Pancreas (tissue), 10 donors: Measurements from ENCODE around the gene SHISAL2B. TPM values are rescaled to one million over a fixed set of nuclear protein-coding genes. Genes with fewer than 3 reads are reported as not detected.
"Not testable (repeated sequence)": the region's sequence is repeated elsewhere in the genome, so short reads cannot be mapped to it uniquely, and the experiment has no call there.

Experiments used
- ATAC-seq, 4 donors: fragments of 200-7000 bp; cut with Tn5 transposase; one replicate each; pipeline versions ENCODE4 v1.8.0 to v1.9.1; 2020; ENCODE audit warnings: mild to moderate bottlenecking in 4 of 4, moderate library complexity in 4 of 4
- DNase-seq, 6 donors: peaks; one replicate each; pipeline ENCODE4 v3.0.0-alpha.2; 2020
- FAIRE-seq: peaks from 2 replicates; lab custom pipeline; 2012; peaks lifted over from hg19 to GRCh38; lab: Jason Lieb, UNC
- H3K27ac ChIP-seq, 4 donors: fragments of 200-600 bp; sonication (generic); 1 replicate in 3 of 4; 2 replicates in 1 of 4; pipeline versions ENCODE4 v1.5.0 to v1.8.0; 2020
- H3K27me3 ChIP-seq, 4 donors: fragments of 200-600 bp; one replicate each; pipeline ENCODE4 v1.8.0; 2021
- H3K36me3 ChIP-seq, 3 donors: fragments of 200-600 bp; sonication (generic) in 1 of 3; one replicate each; pipeline versions ENCODE4 v1.5.0 to v1.8.0; 2020 to 2021
- H3K4me1 ChIP-seq, 3 donors: fragments of 200-600 bp; one replicate each; pipeline ENCODE4 v1.8.0; 2021
- H3K4me3 ChIP-seq, 4 donors: fragments of 200-600 bp; sonication (generic) in 2 of 4; one replicate each; pipeline versions ENCODE4 v1.5.0 to v1.8.0; 2020 to 2021
- H3K9me3 ChIP-seq, 4 donors: fragments of 200-600 bp; one replicate each; pipeline ENCODE4 v1.8.0; 2021
- WGBS, 2 donors: extraction: QIAGEN DNeasy Blood & Tissue Kit; methylation state at CpG; one replicate each; pipeline ENCODE4 v1.1.7; 2013; 5-methylcytosine and 5-hydroxymethylcytosine counted together
- intact Hi-C, 3 donors: fragments of 100-400 bp; cut with DNase I; formaldehyde crosslinking; loops; one replicate each; pipeline versions ENCODE4 v1.11.1 to v1.14.2; 2022
- polyA plus RNA-seq, 2 donors: library from polyadenylated mRNA; stranded (reverse); fragments of 200-250 nt; gene quantifications; one replicate each; pipeline ENCODE4 v1.2.3, GENCODE V29; 2013
- total RNA-seq, 6 donors: library from RNA; stranded (reverse); fragmentation: NEBNext Ultra II Directional in 4 of 6; extraction: Animal tissue kit (Norgen Biotek cat#: 25700) in 4 of 6; gene quantifications; one replicate each; pipeline versions ENCODE4 v1.2.1 to v1.2.4, GENCODE V29; 2021 to 2023
- TF ChIP-seq, protein P1 (sequence below), 4 donors: fragments of 200-600 bp; sonication (generic) in 3 of 4; IDR thresholded peaks; one replicate each; pipeline versions ENCODE4 v1.5.0 to v1.8.0; 2021; ENCODE audit warnings: antibody characterized with exemption in 4 of 4
- donor health status: healthy with polysubstance abuse.
- donor health status: DM: no; HTN: no; CAD: no; lungs with moderate emphysema.
- donor health status: DM: no; HTN: no; CAD: no.
- donor health status: control.
- donor health status: control.
- donor health status: Bipolar disorder and iron deficiency.
- donor health status: DM: yes; HTN: yes; CAD: no.
- donor health status: DM: no; HTN: no; CAD: no.
- donor health status: DM: no; HTN: no; CAD: no.
- donor health status: DM: yes; HTN: yes; CAD: no.

The SHISAL2B gene
- total and polyA plus RNA-seq, 8 donors, result 1.2 to 69.8 (median 2.7) TPM

DNA sequence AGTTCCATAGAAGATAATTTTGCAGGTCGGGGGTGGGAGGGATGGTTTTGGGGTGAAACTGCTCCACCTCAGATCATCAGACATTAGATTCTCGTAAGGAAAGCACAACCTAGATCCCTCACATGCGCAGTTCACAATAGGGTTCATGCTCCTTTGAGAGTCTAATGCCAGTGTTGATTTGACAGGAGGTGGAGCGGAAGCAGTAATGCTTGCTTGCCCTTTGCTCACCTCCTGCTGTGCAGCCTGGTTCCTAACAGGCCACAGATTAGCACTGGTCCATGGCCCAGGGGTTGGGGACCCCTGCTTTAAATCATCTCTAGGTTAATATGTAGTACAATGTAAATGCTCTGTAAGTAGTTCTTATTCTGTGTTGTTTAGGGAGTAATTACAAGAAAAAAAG is 10.5 kb downstream of the SHISAL2B start:
- Histone ChIP-seq H3K4me3 (no peak overlapping the region), H3K9me3 (no peaks in the 10 kb centered on the region), H3K27ac (no peak overlapping the region), H3K27me3 (no peaks in the 10 kb centered on the region), H3K4me1 (no peaks in the 10 kb centered on the region), H3K36me3 (no peaks in the 10 kb centered on the region)
- WGBS, 2 donors, result 74 to 83% methylated on average over 4 of the region's 4 CpGs
- DNase-seq (no peak), FAIRE-seq (no peak), ATAC-seq (no peak)
- TF ChIP-seq, protein P1, sequence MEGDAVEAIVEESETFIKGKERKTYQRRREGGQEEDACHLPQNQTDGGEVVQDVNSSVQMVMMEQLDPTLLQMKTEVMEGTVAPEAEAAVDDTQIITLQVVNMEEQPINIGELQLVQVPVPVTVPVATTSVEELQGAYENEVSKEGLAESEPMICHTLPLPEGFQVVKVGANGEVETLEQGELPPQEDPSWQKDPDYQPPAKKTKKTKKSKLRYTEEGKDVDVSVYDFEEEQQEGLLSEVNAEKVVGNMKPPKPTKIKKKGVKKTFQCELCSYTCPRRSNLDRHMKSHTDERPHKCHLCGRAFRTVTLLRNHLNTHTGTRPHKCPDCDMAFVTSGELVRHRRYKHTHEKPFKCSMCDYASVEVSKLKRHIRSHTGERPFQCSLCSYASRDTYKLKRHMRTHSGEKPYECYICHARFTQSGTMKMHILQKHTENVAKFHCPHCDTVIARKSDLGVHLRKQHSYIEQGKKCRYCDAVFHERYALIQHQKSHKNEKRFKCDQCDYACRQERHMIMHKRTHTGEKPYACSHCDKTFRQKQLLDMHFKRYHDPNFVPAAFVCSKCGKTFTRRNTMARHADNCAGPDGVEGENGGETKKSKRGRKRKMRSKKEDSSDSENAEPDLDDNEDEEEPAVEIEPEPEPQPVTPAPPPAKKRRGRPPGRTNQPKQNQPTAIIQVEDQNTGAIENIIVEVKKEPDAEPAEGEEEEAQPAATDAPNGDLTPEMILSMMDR (IDR thresholded peaks at IDR 0.05), result no peak
- intact Hi-C loops, result no loop called here

DNA sequence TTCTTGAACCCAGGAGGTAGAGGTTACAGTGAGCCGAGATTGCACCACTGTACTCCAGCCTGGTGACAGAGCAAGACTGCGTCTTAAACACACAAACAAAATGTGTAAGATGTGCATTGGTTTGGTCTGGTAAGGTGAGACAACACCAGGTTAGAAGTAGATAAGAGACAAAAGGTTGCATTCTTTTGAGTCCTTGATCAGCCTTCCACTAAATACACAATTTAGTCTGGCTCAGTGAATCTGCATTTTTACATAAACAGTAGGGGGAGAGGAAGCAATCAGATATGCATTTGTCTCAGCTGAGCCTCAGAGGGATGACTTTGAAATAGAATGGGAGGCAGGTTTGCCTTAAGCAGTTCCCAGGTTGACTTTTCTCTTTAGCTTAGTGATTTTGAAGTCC is 15.8 kb downstream of the SHISAL2B start:
- H3K4me3 ChIP-seq, H3K27ac ChIP-seq, H3K4me1 ChIP-seq, H3K9me3 ChIP-seq, FAIRE-seq, intact Hi-C loops, H3K27me3 ChIP-seq, DNase-seq, ATAC-seq, H3K36me3 ChIP-seq: not testable (repeated sequence)
- 37 to 38% methylated on average over 2 of the region's 2 CpGs for WGBS, 2 donors

DNA sequence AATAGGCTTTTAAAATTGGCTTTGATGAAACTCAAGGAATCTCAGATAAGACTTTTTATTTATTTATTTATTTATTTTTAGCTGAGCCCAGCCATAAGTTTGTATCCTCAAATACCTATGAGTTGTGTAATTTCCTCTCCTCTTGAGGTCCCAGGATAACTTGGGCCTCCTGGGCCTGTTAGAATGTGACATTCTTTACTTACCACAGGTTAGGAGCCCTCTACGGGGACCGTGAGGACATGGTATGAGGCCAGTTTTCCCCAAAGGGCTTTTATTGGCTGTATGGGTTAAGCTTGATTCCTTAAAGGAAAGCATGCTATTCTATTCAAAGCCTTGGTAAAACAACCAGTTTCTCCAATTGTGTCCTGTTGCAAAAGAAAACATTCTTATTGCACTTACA is 16.9 kb downstream of the SHISAL2B start:
- intact Hi-C loops, result no loop called here

DNA sequence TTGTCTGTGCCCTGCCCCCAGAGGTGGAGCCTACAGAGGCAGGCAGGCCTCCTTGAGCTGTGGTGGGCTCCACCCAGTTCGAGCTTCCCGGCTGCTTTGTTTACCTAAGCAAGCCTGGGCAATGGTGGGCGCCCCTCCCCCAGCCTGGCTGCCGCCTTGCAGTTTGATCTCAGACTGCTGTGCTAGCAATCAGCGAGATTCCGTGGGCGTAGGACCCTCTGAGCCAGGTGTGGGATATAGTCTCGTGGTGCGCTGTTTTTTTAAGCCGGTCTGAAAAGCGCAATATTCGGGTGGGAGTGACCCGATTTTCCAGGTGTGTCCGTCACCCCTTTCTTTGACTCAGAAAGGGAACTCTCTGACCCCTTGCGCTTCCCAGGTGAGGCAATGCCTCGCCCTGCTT is 24.2 kb downstream of the SHISAL2B start:
- H3K27ac ChIP-seq, H3K4me3 ChIP-seq, H3K4me1 ChIP-seq, DNase-seq, H3K36me3 ChIP-seq, H3K9me3 ChIP-seq, ATAC-seq, FAIRE-seq, H3K27me3 ChIP-seq, intact Hi-C loops: not testable (repeated sequence)
- WGBS, 2 donors, result 77 to 90% methylated on average over 9 to 12 of the region's 16 CpGs

More for the DNA sequence above, 16.9 kb downstream of the SHISAL2B start:
- TF ChIP-seq, protein P1 (IDR thresholded peaks at IDR 0.05), result no peak
- DNase-seq (no peak), ATAC-seq (no peak), FAIRE-seq (no peak)
- no peaks in the 10 kb centered on the region for H3K4me1 ChIP-seq
- H3K36me3 ChIP-seq, result no peaks in the 10 kb centered on the region
- no peaks in the 10 kb centered on the region for H3K27me3 ChIP-seq
- no peak overlapping the region for H3K4me3 ChIP-seq
- WGBS, 2 donors, result 86 to 88% methylated on average over 2 of the region's 2 CpGs
- H3K9me3 ChIP-seq, result no peaks in the 10 kb centered on the region
- H3K27ac ChIP-seq, result no peak overlapping the region

DNA sequence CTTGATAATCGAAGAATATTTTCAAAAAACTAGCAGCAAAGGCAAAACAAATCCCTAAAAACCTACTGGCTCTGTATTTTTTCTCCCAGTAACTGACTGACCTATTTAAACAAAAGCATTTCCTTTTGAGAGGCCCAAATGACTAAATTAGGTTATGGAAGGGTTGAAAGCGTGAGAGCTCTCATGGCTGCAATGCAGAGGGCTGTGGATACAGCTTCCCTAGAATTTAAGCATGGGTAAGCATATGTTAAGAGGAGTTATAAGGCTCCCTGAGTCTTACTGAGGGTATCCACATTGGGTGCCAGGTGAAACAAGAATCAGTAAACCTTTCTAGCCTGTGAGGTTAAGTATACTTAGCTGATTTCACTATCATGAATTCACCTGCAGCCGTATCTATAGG is 32.3 kb downstream of the SHISAL2B start:
- H3K4me3 ChIP-seq, result no peak overlapping the region
- ATAC-seq (no peak), FAIRE-seq (no peak), DNase-seq (no peak)
- H3K36me3 ChIP-seq, result peaks cover 0 to 5% (median 1%) of the 10 kb centered on the region in 3 donors
- TF ChIP-seq, protein P1 (IDR thresholded peaks at IDR 0.05), result no peak
- H3K9me3 ChIP-seq, result no peaks in the 10 kb centered on the region
- intact Hi-C loops, result no loop called here
- 95 to 96% methylated on average over 3 of the region's 3 CpGs for WGBS, 2 donors
- no peaks in the 10 kb centered on the region for H3K4me1 ChIP-seq
- H3K27me3 ChIP-seq, result no peaks in the 10 kb centered on the region
- H3K27ac ChIP-seq, result no peak overlapping the region

DNA sequence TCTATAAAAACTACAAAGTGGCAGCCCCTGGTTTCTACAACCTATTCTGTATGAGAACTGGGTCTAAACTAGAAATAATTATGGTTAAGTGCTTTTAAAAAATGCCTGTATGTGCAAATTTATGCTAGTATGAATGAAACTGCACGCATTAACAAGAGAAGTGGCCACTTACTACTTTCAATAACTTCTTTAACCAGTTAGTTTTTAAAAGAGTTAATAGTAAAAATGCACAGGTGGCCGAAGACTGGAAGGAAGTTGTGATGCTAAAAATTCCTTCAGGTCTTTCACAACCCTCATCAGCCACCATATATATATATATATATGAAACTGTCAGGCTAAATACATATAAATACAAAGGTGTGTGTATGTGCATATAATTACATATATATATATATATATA is 36.8 kb downstream of the SHISAL2B start:
- intact Hi-C loops, result no loop called here
- no peaks in the 10 kb centered on the region for H3K27me3 ChIP-seq
- H3K4me3 ChIP-seq, result no peak overlapping the region
- ATAC-seq (no peak), FAIRE-seq (no peak), DNase-seq (no peak)
- no peaks in the 10 kb centered on the region for H3K9me3 ChIP-seq
- no peak overlapping the region for H3K27ac ChIP-seq
- no peaks in the 10 kb centered on the region for H3K4me1 ChIP-seq
- H3K36me3 ChIP-seq, result peaks cover 0 to 5% (median 3%) of the 10 kb centered on the region in 3 donors
- WGBS, 2 donors, result 97 to 100% methylated on average over 2 of the region's 2 CpGs
- TF ChIP-seq, protein P1 (IDR thresholded peaks at IDR 0.05), result no peak
